Measurements from ENCODE around the gene IL26.

DNA sequence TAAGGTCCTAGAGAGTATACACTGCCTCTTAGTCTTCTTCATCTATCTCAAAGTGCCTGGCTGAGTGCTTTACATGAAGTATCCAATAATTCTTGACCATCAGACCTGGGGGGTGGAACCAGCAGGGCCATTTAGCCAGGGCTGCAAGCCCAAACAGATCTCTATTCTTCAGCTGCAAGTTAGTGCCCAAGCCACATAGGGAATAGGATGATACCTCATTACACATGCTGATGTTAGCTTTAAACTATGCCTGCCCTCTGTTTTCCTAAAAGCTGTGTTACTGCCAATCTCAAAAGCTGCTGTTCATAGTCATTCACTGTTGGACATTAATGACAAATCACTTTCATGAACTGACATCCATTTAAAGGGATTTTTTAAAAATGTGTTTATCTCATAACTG, 49.4 kb downstream of the IL26 start:
- no peak for TF ChIP-seq CTCF (IDR thresholded peaks at IDR 0.05; ENCODE audit: poor library complexity, severe bottlenecking)
- TF ChIP-seq MXI1 (conservative IDR thresholded peaks at IDR 0.05; ENCODE audit: poor library complexity, severe bottlenecking) = no peak
- TF ChIP-seq SMC3 (conservative IDR thresholded peaks at IDR 0.05; ENCODE audit: poor library complexity) = no peak
- no peak for TF ChIP-seq TAF1 (IDR thresholded peaks at IDR 0.05; ENCODE audit: low read depth)

All from neural cell (in vitro differentiated cells).